Measurements from ENCODE around the gene DPF3. TPM values are rescaled to one million over a fixed set of nuclear protein-coding genes. Genes with fewer than 3 reads are reported as not detected.

The DPF3 gene
- total and polyA plus RNA-seq, 9 of the 15 experiments (the other 6 are each of a cell fraction or from before 2014, with no cell fraction given): 0.21 to 4.9 (median 1.2) TPM

DNA sequence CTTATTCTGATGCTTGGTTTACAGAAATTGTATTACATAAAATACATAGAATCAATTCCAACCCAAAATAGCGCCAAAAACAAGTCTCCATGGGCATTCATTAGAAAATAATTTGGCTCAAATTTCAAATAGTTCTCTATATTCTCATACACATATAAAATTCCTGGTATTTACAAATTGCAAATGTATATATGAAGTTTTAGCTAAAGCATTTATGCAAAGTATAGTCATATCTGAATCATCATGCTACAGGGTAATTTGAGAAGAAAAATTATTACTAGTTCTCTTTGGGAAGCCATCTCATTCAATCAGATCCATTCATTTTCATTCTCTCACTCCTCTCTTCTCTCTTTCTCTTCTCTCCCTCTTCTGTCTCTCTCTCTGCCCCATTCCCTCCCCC, 257.8 kb downstream of the DPF3 start:
- Histone ChIP-seq H3K36me3 (ENCODE audit: control insufficient read depth, insufficient read depth, low read length) (no peaks in the 10 kb centered on the region), H3K9ac (ENCODE audit: insufficient read depth in 1 of 2, low read depth in 2 of 2, low read length in 2 of 2) (no peak overlapping the region), H3K4me1 (replicated peaks in 1 of 2; ENCODE audit: control insufficient read depth in 2 of 2, insufficient read depth in 2 of 2, low read length in 2 of 2) (no peaks in the 10 kb centered on the region), H3K4me3 (no peak overlapping the region), H3K27me3 (ENCODE audit: control insufficient read depth in 2 of 2, insufficient read depth in 2 of 2, low read length in 2 of 2) (no peaks in the 10 kb centered on the region), H3K9me3 (replicated peaks; ENCODE audit: control insufficient read depth, insufficient read depth, low read depth, low read length) (no peaks in the 10 kb centered on the region), H3K27ac (ENCODE audit: extremely low read depth, low read depth, low read length) (no peak overlapping the region), H3K9me1 (ENCODE audit: control insufficient read depth, insufficient read depth, low read length) (no peaks in the 10 kb centered on the region), H2AFZ (ENCODE audit: low read depth, low read length) (no peak overlapping the region), H3K79me2 (ENCODE audit: control insufficient read depth, insufficient read depth, low read length) (no peaks in the 10 kb centered on the region), H3K4me2 (ENCODE audit: insufficient read depth, low read length) (no peak overlapping the region), H4K20me1 (replicated peaks; ENCODE audit: control insufficient read depth, insufficient read depth, low read length) (no peaks in the 10 kb centered on the region)
- ATAC-seq (no peak), DNase-seq (ENCODE audit: extremely low read depth in 1 of 4, low spot score in 3 of 4) (no peak), FAIRE-seq (no peak)
- no TSS peak for BruUV-seq (replicated peaks)
- intact Hi-C loops (cut with micrococcal nuclease) (no loop called here), in situ Hi-C loops (cut with MboI) (no loop called here)
- CTCF ChIA-PET (ENCODE audit: low intra/inter-chr PET ratio): no interaction called here
- no peak for TF ChIP-seq DNMT1 (IDR thresholded peaks at IDR 0.05)
- TF ChIP-seq, protein P1, sequence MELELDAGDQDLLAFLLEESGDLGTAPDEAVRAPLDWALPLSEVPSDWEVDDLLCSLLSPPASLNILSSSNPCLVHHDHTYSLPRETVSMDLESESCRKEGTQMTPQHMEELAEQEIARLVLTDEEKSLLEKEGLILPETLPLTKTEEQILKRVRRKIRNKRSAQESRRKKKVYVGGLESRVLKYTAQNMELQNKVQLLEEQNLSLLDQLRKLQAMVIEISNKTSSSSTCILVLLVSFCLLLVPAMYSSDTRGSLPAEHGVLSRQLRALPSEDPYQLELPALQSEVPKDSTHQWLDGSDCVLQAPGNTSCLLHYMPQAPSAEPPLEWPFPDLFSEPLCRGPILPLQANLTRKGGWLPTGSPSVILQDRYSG (tag; conservative IDR thresholded peaks at IDR 0.05; ENCODE audit: low read depth): no peak
- 0% methylated on average over 1 of the region's 1 CpG for WGBS (ENCODE audit: insufficient coverage, low coverage, missing lambda C conversion rate)
- POLR2A ChIA-PET: no interaction called here

DNA sequence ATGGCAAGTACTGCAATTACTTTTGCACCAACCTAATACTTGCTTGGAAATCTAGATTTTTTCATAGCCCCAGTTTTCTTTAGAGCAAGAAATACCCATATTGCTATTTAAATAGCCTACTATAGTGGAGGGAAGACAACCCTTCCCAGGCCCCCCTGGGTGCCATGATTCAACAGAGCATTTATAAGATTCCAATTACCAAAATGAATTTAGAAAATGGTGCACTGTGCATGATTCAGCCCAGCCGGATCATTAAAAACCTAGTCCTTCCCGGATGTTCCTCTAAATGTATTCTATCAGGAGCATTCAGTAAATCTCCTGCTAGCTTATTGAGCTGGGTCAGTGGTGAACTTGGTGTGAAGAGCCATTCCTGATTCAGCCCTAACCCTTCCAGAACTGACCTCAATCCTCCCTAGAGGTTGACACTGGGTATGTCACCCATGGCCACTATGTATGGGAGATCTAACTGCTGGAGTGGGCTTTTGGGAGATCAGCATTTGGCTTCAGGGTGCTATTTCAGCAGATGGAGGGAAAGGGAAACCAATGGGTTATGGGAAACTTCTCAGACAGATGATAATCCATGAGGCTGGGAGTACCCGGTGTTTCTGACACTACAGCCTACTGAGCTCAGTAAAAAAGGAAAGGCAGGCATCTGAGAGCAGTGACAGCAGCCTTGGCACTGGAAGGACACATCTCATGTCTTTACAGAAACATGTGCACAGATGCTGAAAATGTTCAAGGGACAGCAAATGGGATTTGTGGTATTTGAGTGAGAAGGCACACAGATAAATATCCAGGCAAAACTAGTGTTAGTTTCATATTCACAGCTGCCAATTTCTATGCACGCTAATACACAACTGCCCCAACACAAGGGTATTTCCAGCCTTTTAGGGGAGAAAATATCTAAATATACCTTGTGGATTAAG, 258.9 kb downstream of the DPF3 start:
- in situ Hi-C loops (cut with MboI): no loop called here
- Histone ChIP-seq H3K9me3 (replicated peaks; ENCODE audit: control insufficient read depth, insufficient read depth, low read depth, low read length) (no peaks in the 10 kb centered on the region), H3K9me1 (ENCODE audit: control insufficient read depth, insufficient read depth, low read length) (no peaks in the 10 kb centered on the region), H3K4me1 (replicated peaks in 1 of 2; ENCODE audit: control insufficient read depth in 2 of 2, insufficient read depth in 2 of 2, low read length in 2 of 2) (no peaks in the 10 kb centered on the region), H3K27me3 (ENCODE audit: control insufficient read depth in 2 of 2, insufficient read depth in 2 of 2, low read length in 2 of 2) (no peaks in the 10 kb centered on the region), H2AFZ (ENCODE audit: low read depth, low read length) (no peak overlapping the region), H3K4me3 (no peak overlapping the region), H3K4me2 (ENCODE audit: insufficient read depth, low read length) (no peak overlapping the region), H3K9ac (ENCODE audit: insufficient read depth in 1 of 2, low read depth in 2 of 2, low read length in 2 of 2) (no peak overlapping the region), H4K20me1 (replicated peaks; ENCODE audit: control insufficient read depth, insufficient read depth, low read length) (no peaks in the 10 kb centered on the region), H3K79me2 (ENCODE audit: control insufficient read depth, insufficient read depth, low read length) (no peaks in the 10 kb centered on the region), H3K27ac (ENCODE audit: extremely low read depth, low read depth, low read length) (no peak overlapping the region), H3K36me3 (ENCODE audit: control insufficient read depth, insufficient read depth, low read length) (no peaks in the 10 kb centered on the region)
- ATAC-seq: no peak
- no peak for FAIRE-seq
- ChIA-PET POLR2A (no interaction called here), CTCF (ENCODE audit: low intra/inter-chr PET ratio) (no interaction called here)
- intact Hi-C loops (cut with micrococcal nuclease): no loop called here
- no peak for DNase-seq (ENCODE audit: extremely low read depth in 1 of 4, low spot score in 3 of 4)
- no TSS peak for BruUV-seq (replicated peaks)
- WGBS (ENCODE audit: insufficient coverage, low coverage, missing lambda C conversion rate): 0% methylated on average over 4 of the region's 4 CpGs
- TF ChIP-seq POLR2H (tag; IDR thresholded peaks at IDR 0.05; ENCODE audit: low read depth) (no peak), CHCHD3 (CRISPR knock-in tag; IDR thresholded peaks at IDR 0.05) (no peak), TCF7L2 (IDR thresholded peaks at IDR 0.05; ENCODE audit: low read depth, low read length) (no peak), NFATC3 (IDR thresholded peaks at IDR 0.05) (no peak), ZBTB8A (IDR thresholded peaks at IDR 0.05; ENCODE audit: partially characterized antibody) (no peak), ZNF551 (CRISPR knock-in tag; IDR thresholded peaks at IDR 0.05) (no peak)
- TF ChIP-seq, protein P2, sequence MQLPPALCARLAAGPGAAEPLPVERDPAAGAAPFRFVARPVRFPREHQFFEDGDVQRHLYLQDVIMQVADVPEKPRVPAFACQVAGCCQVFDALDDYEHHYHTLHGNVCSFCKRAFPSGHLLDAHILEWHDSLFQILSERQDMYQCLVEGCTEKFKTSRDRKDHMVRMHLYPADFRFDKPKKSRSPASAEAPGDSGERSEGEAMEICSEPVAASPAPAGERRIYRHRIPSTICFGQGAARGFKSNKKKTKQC (CRISPR knock-in tag; IDR thresholded peaks at IDR 0.05): no peak
- TF ChIP-seq, protein P3, sequence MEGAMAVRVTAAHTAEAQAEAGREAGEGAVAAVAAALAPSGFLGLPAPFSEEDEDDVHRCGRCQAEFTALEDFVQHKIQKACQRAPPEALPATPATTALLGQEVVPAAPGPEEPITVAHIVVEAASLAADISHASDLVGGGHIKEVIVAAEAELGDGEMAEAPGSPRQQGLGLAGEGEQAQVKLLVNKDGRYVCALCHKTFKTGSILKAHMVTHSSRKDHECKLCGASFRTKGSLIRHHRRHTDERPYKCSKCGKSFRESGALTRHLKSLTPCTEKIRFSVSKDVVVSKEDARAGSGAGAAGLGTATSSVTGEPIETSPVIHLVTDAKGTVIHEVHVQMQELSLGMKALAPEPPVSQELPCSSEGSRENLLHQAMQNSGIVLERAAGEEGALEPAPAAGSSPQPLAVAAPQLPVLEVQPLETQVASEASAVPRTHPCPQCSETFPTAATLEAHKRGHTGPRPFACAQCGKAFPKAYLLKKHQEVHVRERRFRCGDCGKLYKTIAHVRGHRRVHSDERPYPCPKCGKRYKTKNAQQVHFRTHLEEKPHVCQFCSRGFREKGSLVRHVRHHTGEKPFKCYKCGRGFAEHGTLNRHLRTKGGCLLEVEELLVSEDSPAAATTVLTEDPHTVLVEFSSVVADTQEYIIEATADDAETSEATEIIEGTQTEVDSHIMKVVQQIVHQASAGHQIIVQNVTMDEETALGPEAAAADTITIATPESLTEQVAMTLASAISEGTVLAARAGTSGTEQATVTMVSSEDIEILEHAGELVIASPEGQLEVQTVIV (CRISPR knock-in tag; IDR thresholded peaks at IDR 0.05; ENCODE audit: borderline replicate concordance): no peak

Data from K562 (cell line).